ENCODE results near the gene SASH1.
A peak's percentile ranks its signal among the peaks of the same experiment; 100 is the strongest.

SASH1 gene

DNA sequence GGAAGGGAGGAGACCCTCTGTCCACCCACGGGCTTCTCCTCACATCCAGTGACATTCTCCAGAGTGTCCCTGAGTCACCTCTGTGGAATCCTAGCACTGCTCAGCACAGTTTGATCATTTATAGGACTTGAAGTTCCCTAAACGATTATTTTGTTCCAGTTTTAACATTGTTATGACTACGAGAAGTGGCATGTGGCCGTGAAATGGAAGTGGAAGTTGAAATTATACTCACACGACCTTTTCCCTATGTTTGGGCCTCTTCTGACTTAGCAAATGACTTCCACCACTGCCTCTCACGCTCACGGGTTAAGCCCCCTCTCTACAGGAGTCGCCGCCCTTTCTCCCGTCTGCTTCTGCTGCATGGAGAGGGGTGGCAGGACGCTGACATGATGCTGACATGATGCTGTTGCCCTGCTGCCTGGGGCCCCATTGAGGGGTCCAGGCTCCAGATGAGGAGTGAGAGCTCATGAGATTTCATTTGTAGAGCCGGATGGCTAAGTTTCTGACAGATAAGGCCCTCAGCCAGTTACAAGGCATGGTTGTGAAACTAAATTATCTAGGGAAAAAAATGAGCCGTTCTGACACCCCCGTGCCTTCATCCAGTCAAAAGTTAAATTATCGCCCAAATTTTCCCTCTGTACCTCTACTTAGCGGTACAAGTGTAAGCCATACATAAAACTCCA, 250.6 kb downstream of the SASH1 start:
- H3K27ac ChIP-seq, result no peak overlapping the region
- TF ChIP-seq, protein P1, sequence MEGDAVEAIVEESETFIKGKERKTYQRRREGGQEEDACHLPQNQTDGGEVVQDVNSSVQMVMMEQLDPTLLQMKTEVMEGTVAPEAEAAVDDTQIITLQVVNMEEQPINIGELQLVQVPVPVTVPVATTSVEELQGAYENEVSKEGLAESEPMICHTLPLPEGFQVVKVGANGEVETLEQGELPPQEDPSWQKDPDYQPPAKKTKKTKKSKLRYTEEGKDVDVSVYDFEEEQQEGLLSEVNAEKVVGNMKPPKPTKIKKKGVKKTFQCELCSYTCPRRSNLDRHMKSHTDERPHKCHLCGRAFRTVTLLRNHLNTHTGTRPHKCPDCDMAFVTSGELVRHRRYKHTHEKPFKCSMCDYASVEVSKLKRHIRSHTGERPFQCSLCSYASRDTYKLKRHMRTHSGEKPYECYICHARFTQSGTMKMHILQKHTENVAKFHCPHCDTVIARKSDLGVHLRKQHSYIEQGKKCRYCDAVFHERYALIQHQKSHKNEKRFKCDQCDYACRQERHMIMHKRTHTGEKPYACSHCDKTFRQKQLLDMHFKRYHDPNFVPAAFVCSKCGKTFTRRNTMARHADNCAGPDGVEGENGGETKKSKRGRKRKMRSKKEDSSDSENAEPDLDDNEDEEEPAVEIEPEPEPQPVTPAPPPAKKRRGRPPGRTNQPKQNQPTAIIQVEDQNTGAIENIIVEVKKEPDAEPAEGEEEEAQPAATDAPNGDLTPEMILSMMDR (conservative IDR thresholded peaks at IDR 0.05), result no peak

DNA sequence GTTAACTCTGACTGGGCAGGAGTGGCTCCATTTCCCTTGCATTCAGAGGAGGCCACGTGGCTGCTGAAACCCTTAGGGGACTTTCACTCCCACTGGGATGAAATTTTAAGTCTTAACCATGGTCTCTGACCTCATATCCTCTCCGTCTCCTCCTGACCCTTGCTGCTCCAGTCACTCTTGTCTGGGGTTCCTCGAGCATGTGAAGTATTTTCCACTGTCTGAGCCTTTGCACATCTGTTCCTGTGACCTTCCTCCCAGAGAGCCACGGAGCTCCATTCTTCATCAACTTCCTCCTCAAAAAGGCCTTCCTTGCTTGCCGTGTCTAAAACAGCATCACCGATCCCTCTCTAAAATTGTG, 251.2 kb downstream of the SASH1 start:
- TF ChIP-seq, protein P1 (conservative IDR thresholded peaks at IDR 0.05), result no peak
- H3K27ac ChIP-seq, result no peak overlapping the region

DNA sequence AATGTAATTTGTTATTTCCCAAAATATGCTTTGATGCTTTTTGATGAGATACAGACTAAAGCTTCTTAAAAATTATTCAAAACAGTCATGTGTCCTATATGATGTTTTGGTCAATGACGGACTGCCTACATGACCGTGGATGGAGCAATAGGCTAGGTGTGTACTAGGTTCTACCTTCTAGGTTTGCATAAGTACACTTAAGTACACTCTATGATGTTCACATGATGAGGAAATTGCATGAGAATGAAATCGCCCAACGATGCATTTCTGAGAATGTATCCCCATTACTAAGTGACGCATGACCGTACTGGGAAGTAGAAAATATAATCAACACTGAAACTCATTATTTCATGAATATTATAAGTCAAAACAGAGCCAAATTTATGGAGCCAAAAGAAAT, 252.9 kb downstream of the SASH1 start:
- H3K27ac ChIP-seq, result no peak overlapping the region
- TF ChIP-seq, protein P1 (conservative IDR thresholded peaks at IDR 0.05), result no peak

DNA sequence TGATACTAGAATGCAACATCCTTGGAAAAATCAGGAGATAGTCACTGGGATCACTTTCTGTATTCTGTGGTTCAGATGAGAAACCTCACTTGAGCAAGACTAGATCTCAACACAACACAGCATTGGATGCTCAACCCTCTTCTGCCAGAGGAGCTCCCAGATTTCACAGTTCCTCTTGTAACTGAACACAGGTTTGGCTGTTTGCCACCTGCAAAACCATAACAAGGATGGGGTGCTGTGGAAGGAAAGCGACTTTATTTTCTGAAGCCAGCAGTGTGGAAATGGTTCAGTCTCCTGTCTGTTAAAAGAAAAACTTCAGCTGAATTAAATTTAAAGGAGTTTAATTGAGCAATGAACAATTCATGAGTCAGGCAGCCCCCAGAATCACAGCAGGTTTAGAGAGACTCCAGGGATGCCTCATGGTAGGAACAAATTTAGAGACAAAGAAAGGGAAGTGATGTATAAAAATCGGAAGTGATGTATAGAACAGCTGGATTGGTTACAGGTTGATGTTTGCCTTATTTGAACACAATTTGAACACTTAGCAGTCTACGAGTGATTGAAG, 254.3 kb downstream of the SASH1 start:
- TF ChIP-seq, protein P1 (conservative IDR thresholded peaks at IDR 0.05), result no peak
- no peak overlapping the region for H3K27ac ChIP-seq

DNA sequence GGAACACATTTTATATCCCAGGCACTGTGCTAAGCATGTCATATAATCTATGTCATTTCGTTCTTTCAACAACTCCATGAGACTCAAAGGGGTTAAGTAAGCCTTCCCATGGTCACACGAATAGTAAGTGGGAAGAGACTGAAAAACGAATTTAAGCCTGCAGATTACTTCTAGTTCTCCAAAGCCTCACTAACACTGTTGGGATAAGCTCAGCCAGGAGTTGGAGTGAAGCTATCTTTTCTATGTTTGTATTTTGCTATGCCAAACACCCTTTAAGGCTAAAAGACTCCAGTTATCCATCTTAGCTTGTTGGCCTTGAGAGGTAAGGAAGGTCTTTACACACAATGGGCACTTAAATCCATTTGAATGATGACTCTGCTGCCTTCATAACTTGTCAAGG, 256.1 kb downstream of the SASH1 start:
- H3K27ac ChIP-seq, result peak overlapping the region; percentile 34; the same call in 1 of the 2 replicates
- TF ChIP-seq, protein P1 (conservative IDR thresholded peaks at IDR 0.05), result no peak

DNA sequence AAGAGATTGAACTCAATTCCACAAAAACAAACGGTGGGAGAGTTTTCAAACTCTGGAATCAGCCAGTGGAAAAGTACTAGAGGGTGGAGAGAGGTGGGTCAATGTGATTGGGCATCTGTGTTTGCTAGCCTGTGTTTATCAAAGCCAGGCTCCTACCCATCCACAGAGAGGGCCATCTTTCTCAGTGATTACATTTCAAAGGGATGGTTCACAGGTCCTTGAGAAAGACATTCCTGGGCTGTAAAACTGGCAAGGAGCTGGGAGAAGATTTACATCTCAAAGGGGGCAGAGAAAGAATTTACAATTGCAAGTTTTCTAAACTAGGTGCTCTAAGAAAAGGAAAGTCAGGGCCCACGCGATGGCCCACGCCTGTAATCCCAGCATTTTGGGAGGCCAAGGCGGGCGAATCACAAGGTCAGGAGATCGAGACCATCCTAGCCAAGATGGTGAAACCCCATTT, 257.4 kb downstream of the SASH1 start:
- TF ChIP-seq, protein P1 (conservative IDR thresholded peaks at IDR 0.05), result no peak
- no peak overlapping the region for H3K27ac ChIP-seq

All from VCaP (cell line).